Measurements from ENCODE around the gene STX17. TPM values are rescaled to one million over a fixed set of nuclear protein-coding genes. Genes with fewer than 3 reads are reported as not detected.
A peak's percentile ranks its signal among the peaks of the same experiment; 100 is the strongest.

STX17 gene
- polyA plus RNA-seq, 2 of the 4 experiments (the other 2 are of a cell fraction), result 14.3 to 24.6 TPM

GRCh38 chr9:99885747-99886146, 20.7 kb upstream of the STX17 start:
- ATAC-seq, result no peak
- CTCF ChIA-PET, result no interaction called here
- TF ChIP-seq HOXB13 (CRISPR knock-in tag; IDR thresholded peaks at IDR 0.05; ENCODE audit: low read depth) (no peak), CBX8 (IDR thresholded peaks at IDR 0.05) (no peak), ZFP36 (IDR thresholded peaks at IDR 0.05; ENCODE audit: borderline replicate concordance, partially characterized antibody) (no peak)
- Histone ChIP-seq H3K4me3 (no peak overlapping the region), H3K9me3 (no peaks in the 10 kb centered on the region), H3K27ac (no peak overlapping the region), H3K4me1 (no peaks in the 10 kb centered on the region), H3K4me2 (no peak overlapping the region)
- no peak for FAIRE-seq
- 23% methylated on average over 1 of the region's 1 CpG for WGBS (ENCODE audit: missing lambda C conversion rate)
- DNase-seq (ENCODE audit: low read depth in 1 of 2, low spot score in 1 of 2), result no peak
- POLR2A ChIA-PET, result no interaction called here

GRCh38 chr9:99889120-99889519, 17.3 kb upstream of the STX17 start:
- no peak overlapping the region for H3K27ac ChIP-seq
- TF ChIP-seq ESRRA (IDR thresholded peaks at IDR 0.05; ENCODE audit: borderline replicate concordance, low read length) (no peak), RAD21 (conservative IDR thresholded peaks at IDR 0.05 in 1 of 2, IDR thresholded peaks at IDR 0.05 in 1 of 2) (0 out of 5 replicates have a peak, but pooled peaks of 1 of the 2 experiments have one; percentile 9)
- H3K9me3 ChIP-seq, result no peaks in the 10 kb centered on the region
- ChIA-PET POLR2A (no interaction called here), CTCF (no interaction called here)
- H3K4me2 ChIP-seq, result no peak overlapping the region
- WGBS (ENCODE audit: missing lambda C conversion rate), result 50% methylated on average over 1 of the region's 1 CpG
- ATAC-seq, result peak in 1 of 2 experiments; percentile 28; a peak in 1 of 6 replicates
- peak in 1 of 2 experiments; percentile 8 for DNase-seq (ENCODE audit: low read depth in 1 of 2, low spot score in 1 of 2)
- no peak for FAIRE-seq
- H3K4me1 ChIP-seq, result no peaks in the 10 kb centered on the region
- H3K4me3 ChIP-seq, result no peak overlapping the region

GRCh38 chr9:99894826-99895225, 11.6 kb upstream of the STX17 start:
- CTCF ChIA-PET, result no interaction called here
- no peak overlapping the region for H3K4me2 ChIP-seq
- no peaks in the 10 kb centered on the region for H3K4me1 ChIP-seq
- WGBS (ENCODE audit: missing lambda C conversion rate), result 94% methylated on average over 2 of the region's 2 CpGs
- no peak overlapping the region for H3K4me3 ChIP-seq
- DNase-seq (ENCODE audit: low read depth in 1 of 2, low spot score in 1 of 2) (no peak), ATAC-seq (no peak), FAIRE-seq (no peak)
- H3K9me3 ChIP-seq, result no peaks in the 10 kb centered on the region
- POLR2A ChIA-PET, result no interaction called here
- no peak overlapping the region for H3K27ac ChIP-seq
- TF ChIP-seq NR3C1 (IDR thresholded peaks at IDR 0.05) (no peak), JUN (IDR thresholded peaks at IDR 0.05) (no peak), CBX2 (IDR thresholded peaks at IDR 0.05; ENCODE audit: borderline replicate concordance, low read depth) (no peak), RFX5 (IDR thresholded peaks at IDR 0.05) (no peak), SREBF2 (IDR thresholded peaks at IDR 0.05) (no peak), CHD2 (IDR thresholded peaks at IDR 0.05; ENCODE audit: low read length, partially characterized antibody) (no peak), ATOH8 (CRISPR knock-in tag; IDR thresholded peaks at IDR 0.05; ENCODE audit: low read depth) (no peak), BHLHE40 (IDR thresholded peaks at IDR 0.05; ENCODE audit: low read depth, low read length) (no peak), CEBPB (IDR thresholded peaks at IDR 0.05) (no peak), REST (IDR thresholded peaks at IDR 0.05) (no peak), HES2 (IDR thresholded peaks at IDR 0.05) (no peak), CBX8 (IDR thresholded peaks at IDR 0.05) (no peak), KDM5A (IDR thresholded peaks at IDR 0.05) (no peak), EHMT2 (IDR thresholded peaks at IDR 0.05; ENCODE audit: low read depth) (no peak)
